GM12892 (cell line): Measurements from ENCODE around the gene KEL.

Source experiments
- POLR2A ChIP-seq: IDR thresholded peaks from 2 replicates; pipeline ENCODE4 v1.6.1; 2011; ENCODE audit warnings: low read depth, low read length, control low read depth
- POLR2AphosphoS5 ChIP-seq: IDR thresholded peaks from 2 replicates; pipeline ENCODE4 v1.6.1; 2011; ENCODE audit warnings: low read depth, low read length, control low read depth

- TF ChIP-seq POLR2A = no peak
- no peak for TF ChIP-seq POLR2AphosphoS5
Measured at GRCh38 chr7:142904128-142904527, 58.0 kb downstream of the KEL start.
